GM18873 (cell line): ENCODE data around the gene CISD2.
"Not testable (repeated sequence)": the region's sequence is repeated elsewhere in the genome, so short reads cannot be mapped to it uniquely, and the experiment has no call there.

Experiments used
- ATAC-seq: cut with Tn5 transposase; IDR thresholded peaks from one replicate; pipeline ENCODE4 v1.9.1; 2021; ENCODE audit warnings: mild to moderate bottlenecking, moderate library complexity, moderate number of reproducible peaks; ENCODE audit not compliant: unreplicated experiment, low FRiP score

Gene CISD2, protein sequence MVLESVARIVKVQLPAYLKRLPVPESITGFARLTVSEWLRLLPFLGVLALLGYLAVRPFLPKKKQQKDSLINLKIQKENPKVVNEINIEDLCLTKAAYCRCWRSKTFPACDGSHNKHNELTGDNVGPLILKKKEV

DNA sequence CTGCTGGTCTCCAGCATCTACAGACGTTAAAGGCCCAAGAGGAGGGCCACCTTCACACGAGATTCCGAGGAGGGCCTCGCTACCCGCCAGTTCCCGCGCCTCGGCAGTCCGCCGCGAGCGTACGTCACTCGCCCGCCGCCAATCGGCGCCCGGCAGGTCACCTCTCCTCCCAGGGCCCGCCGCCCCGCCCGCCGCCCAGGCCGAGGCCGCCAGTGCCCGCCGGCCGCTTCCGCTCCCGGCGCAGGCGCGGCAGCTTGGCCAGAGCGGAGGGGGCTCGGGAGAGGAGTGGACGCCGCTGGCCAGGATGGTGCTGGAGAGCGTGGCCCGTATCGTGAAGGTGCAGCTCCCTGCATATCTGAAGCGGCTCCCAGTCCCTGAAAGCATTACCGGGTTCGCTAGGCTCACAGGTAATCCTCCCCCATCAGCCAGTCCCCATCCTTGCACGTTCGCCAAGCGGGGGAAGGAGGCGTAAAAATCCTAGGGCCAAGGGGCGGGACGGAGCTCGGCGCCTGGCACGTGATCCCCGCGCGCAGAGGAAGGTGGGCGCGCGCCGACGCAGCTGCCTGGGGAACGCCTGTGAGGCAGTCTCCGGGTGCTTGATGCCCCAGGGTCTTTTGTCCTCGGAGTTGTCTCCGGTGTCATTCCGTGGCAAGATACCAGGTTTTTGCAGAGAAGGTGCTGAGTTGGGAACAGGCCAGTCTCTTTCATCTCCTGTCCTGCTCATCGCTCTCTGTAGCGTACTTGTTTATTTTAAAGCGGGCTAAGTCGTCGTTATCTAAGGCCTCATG, at the start of gene CISD2:
Gene CISD2 (plus strand): TSS at position 212 of the 788 bp plus-strand sequence. CDS start 93 bp downstream, at position 305.
- ATAC-seq: peak; percentile 80

DNA sequence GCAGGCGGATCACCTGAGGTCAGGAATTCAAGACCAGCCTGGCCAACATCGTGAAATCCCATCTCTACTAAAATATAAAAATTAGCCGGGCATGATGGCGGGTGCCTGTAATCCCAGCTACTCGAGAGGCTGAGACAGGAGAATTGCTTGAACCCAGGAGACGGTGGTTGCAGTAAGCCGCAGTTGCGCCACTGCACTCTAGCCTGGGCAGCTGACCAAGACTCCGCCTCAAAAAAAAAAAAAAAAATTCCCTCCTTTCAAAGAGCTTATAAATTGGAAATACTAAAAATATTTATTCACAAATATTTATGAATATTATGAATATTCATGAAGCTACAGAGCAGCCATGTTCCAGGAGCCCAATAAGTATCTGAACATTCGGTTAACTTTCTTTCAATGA, 49.7 kb upstream of the CISD2 start:
- not testable (repeated sequence) for ATAC-seq

DNA sequence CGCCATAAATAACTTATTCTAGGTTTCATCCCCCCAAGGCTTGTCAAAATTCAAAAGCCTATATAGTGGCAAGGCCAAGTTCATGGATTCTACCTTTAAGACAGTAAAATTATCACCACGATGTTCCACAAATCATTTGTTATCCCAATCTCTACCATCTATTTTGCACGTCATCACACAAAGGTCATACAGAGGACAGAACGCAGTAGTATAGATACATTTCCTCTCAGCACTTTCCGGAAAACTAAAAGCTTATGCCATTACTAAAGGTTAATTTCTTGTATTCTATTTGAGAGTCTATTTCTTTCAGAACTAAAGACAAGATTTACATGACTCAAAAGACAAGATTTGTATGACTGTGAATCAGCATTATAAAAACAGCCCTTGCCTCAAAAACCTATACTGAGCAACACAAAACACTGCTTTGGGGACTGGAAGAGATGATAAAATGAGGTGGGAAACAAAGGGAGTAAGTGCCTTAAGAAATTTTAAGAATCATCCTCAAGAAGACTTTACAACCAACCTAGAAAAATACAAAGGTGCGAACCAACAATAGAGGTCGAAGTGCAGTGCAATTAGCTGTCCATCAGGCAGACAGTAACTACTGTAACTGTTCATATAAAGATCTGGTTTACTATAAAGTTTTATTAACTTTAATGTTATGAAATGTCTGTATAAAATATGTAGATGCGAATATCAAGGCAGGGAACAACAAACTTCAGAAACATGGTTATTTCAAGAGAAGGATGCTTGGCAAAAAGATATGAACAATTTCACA, 49.0 kb upstream of the CISD2 start:
- no peak for ATAC-seq

DNA sequence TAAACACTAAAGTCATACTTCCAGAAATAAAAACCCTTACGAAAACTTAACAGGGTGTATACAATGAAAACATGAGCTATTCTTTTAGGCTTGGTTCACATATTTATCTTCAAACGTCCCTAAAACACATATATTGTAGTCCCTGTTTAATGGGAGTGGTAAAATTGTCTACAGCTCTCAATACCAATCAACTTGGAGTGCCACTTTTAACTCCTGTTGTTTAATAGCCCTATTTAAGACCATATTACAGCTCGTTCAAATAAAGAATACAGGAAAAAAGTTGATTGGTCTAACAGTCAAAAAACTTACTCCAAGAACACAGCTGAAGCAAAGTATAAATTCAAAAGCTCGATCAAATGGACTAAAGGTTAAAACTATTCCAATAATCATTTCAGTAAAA, 45.3 kb upstream of the CISD2 start:
- ATAC-seq: no peak

DNA sequence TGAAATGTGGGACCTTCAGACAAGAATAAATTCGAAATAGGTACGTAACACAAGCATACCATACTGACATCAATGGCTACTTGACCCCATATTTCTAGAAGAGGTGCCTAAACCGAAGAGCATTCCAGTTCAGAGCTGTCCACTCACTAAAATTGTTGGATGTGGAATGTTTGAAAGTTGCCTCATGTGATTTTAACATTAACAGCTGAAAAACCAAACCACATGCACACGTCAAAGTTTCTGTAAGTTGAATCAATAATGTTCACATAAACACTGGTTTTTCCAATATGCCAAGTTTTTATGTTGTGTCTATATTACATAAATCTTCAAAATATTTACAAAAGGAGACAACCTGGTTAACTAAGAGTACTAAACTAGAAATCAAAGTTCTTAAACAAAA, 44.9 kb upstream of the CISD2 start:
- ATAC-seq: no peak

DNA sequence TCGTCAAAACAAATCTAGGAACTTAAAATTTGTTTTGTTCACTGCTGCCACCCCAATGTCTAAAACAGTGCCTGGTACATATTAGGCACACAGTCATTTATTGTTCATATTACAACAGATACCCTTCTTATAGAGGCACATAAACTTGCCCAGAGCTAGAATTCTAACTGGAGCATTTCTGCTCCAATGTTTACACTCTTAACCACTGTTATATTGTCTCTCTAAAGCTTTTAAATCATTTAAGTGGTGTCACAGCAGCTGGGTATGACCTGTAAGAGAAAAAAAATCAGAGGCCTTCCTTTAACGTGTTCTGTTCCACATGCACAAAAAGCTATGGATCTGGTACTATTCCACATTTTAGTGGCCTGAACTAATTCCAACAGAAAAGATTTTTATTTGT, 44.4 kb upstream of the CISD2 start:
- ATAC-seq: no peak

DNA sequence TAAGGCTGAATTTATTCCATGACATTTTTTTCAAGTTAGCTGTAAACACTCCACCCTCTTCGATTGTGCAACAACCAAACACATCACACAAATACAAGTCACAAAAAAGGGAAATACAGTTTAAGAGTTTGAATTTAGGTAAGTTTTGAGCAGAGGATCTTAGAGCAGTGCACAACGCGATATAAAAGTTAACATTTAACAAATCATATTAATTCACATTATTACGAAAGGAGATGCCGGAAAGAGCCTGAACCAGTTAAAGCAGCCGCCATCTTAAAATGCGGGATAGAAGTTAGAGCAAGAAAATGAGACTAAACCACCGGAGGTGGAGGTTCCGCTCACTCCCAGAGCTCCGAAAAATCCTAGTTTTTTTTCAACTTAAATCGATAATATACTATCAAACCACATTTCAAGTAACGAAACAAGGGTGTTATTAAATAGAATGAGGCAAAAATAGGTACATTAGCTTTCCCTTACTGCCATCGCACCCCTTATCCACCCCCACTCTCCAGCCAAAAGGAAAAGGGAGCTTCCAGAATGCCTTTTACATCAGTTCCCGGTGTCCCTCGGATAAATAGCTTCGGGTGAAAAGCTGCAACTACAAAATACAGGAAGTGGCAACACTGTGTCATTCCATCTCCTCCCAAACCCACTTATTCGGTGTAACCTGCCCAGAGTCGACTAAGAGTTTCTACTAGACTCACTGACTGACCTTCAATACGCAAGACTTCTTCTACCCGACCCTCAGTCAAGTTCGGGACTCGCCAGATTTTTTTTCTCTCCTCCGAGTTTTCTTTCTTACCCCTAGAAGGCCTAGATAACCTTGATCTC, 43.3 kb upstream of the CISD2 start:
- no peak for ATAC-seq

DNA sequence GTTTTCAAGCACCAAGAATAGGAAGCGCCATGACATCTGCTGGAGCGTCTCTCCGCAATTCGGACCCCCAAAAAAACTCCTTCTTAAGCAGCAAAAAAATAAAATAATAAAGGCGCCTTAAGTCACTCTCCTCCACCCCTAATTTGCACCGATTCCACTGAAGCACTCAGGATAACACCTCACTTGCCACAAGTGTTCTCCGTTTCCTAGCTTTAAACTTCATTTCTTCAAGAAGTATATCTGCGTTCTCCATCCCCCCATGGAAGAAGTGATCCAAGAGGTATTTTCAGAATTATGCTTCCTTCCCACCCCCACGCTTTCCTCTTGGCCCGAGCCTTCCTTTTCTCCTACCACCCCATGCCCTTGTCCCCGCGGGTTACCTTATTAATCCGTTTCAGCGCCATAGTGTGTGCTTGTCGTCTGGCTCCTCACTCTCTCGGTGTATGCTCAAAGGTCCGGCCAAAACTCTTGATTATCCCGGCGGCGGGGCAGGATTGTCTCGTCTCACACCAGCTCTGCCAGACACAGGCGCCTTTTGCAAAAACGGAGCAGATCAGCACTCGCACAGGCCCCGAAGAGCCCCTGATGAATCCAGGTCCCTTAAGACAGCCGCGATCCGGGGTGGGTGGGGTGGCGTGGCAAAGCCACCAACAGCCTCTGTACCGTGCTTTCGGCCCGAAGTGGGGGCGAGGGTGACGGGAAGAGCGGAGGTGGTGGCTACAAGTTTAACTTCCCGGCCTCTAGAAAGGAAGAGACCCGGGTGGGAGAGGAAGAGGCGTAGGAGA, 42.5 kb upstream of the CISD2 start:
- ATAC-seq: no peak

DNA sequence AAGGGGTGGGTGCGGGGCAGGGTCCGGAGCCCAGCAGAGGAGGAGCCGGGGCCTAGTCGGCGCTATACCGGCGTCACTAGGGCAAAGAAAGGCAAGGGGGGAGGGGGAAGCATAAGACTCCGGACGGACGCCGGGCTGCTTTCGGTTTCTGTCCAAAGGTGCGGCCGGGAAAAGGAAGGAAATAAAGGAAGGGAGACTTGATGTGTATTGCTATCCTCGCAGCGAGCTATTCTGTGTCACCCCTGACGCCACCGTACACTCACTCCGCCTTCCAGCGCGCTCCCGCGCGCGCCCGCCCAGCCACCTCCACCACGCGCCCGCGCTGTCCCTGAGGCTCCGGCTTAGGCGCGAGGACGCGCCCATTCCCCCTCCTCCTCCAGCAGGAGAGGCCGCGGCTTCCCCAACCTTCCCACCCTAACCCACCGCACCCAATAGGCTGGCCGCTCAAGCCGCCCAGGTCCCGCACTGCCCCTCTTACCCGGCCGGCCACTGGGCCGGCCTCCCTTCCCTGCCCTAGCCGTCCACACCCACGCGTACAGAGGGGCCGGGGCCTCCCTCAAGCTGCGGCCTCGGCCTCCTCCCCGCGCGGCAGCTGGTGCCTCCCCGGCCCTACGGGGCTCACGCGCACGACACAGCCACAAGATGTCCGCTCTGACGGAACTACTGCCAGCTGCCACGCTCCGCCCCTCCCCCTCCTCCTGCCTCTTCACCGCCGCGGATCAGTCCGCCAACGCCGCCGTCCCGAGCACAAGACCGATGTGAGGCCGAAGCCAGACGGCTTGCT, 41.7 kb upstream of the CISD2 start, which contains the start of gene UBE2D3:
Gene UBE2D3 (minus strand): TSS at position 662 of the 784 bp plus-strand sequence. CDS start 1,043 bp downstream, outside the sequence.
- peak; percentile 20 for ATAC-seq

DNA sequence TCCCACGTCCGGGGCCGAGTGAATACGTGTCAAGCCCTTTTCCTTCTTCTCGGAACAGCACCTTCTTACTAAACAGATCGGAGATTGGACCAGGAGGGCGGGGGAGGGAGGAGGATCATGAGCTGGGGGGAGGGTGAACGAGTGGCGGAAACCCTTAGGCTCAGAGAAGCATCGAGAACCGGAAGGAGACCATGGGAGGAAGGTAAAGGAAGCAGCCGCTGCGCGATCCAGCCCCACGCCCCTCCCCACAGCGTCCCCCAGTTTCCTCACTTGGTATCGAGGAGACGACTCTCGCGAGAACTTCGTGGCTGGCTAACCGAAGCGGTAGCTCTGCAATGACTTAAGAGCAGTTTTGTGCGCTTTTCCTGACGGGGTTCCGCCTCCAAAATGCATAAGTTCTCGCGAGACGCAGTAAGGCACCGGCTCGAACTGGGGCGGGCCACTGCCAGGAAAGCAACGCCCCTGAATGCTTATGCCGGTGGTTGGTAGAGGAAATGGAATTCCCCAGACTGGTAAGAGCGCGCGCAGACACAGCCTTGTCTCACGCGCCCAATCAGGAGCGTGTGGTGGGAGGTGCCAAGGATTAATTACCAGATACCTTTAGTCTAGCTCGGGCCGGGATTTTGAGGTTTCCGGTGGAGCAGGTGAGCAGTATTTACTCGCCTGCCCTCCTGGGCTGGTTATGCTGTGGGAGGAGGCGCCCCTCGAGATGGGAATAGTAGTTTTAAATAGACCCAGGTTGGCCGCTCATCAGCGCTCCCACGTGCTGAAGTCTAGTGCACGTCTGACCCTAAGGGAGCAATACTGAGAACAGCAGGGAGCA, 40.9 kb upstream of the CISD2 start:
- peak; percentile 86 for ATAC-seq

DNA sequence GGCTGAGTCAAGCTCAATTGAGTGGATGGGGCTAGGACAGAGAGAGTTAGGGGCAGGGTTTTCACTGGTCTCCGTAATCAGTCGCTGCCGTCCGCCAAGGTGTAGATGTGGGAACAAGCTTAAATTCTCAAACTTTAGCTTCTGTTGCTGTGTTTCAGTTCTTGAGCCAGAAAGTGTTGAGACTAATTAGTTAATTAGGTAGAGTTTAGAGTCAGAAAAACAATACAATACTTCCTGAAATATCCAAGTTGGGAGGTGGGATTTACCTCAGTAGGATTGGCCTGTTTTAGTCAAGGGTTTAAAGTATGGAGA, 40.3 kb upstream of the CISD2 start:
- no peak for ATAC-seq

DNA sequence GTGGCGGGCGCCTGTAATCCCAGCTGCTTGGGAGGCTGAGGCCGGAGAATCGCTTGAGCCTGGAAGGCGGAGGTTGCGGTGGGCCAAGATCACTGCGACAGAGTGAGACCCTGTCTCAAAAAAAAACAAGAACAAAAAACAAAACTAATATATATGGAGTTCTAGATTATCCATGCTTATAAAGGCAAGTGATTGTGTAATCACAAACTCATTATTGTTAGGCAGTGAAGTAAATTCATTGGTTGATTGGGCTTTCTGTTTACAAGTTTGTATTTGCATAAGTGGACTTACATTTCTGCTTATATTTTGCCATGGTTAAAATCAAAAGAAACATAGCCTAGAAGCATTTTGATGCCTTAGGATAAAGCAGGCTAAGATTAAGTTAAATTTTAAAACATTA, 39.0 kb upstream of the CISD2 start:
- ATAC-seq: no peak

DNA sequence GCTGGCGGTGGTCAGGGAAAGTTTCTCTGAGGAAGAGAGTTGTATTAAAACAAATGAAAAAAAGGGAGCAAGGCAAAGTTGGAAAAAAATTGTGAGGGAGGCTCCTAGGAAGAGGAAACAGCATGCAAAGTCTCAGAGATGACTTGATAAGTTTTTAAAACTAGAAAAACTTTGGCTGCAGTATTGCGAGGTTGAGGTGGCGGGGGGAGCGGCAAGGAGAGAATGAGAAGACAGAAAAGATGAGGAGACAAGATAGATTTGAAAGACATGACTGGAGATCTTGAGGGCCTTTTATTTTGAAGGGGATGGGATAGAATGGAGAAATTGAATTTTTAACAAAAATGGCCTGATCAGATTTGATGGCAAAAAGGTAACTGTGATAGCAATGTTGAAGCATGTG, 36.7 kb upstream of the CISD2 start:
- ATAC-seq: no peak

DNA sequence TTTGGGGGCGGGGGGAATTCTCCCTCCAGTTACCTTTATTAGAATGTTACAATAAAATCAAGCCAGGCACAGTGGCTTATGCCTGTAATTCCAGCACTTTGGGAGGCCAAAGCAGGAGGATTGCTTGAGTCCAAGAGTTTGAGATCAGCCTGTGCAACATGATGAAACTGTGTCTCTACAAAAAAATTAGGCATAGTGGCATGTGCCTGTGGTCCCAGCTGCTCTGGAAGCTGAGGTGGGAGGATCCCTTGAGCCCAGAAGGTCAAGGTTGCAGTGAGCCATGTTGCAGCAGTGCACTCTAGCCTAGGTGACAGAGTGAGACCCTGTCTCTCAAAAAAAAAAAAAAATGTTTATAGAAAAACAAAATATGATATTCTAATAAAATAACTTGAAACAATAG, 36.1 kb upstream of the CISD2 start:
- no peak for ATAC-seq

DNA sequence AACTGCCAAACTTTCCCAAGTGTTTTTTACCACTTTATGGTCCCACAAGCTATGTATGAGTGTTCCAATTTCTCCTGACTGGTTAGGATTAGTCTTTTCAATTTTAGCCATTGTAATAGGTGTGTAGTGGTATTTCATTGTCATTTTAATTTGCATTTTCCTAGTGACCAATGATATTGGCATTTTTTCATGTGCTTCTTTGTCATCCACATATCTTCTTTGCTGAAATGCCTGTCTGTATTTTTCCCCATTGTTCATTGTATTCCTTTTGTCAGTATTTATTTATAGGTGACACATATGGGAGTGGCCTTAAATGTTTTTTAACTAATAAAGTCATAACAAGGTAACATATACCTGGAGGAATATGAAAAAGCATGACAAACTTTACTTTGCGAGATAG, 32.2 kb upstream of the CISD2 start:
- no peak for ATAC-seq

DNA sequence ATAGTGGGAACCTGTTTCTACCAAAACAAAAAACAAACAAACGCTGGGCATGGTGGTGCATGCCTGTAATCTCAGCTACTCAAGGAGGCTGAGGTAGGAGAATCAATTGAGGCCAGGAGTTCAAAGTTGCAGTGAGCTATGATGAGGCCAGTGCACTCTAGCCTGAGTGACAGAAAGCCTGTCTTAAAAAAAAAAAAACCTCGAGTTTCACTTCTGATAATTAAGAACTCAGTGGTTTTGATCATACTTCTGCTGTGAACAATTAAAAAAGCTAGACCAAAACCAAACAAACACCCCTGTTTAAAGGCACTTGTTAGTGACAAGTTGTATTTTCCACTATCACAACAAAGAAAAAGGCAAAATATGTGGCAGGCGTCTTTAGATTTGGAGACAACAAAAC, 26.4 kb upstream of the CISD2 start:
- ATAC-seq: no peak

DNA sequence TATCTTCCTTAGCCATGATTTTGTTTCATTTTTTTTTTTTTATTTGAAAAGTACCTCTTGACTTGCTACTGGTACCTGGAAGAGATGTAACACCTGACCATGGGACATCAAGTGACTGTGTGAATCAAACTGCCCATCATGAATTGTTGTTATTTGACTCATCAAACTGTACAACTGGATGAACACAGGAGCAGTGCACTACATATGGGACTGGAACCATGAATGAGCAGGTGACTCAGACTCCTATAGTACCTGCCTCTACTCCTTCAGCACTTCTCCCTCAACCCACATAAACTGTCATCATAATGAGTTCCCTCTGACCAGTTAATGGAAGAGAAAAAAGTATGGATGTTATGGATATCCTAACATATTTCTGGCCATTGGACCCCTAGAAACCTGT, 25.5 kb upstream of the CISD2 start:
- no peak for ATAC-seq

DNA sequence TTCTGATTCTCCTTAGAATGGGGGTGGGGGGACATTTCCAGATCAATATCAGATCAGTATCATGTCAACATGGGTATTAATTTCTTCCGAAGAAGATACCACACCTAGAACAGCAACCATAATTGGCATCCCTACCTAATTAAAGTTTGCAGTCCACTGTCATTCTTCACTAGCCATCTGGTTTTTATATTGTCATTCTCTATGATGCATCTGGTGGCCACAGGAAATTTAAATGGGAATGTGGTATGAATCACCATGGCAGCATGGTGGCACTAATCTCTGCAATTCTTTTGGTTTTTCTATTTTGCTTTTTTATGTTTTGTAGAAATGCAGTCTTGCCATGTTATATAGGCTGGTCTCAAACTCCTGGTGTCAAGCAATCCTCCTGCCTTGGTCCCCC, 24.9 kb upstream of the CISD2 start:
- no peak for ATAC-seq
